ELR (cell line): ENCODE measurements around the gene ARL4D.
"Not testable (repeated sequence)": the region's sequence is repeated elsewhere in the genome, so short reads cannot be mapped to it uniquely, and the experiment has no call there.

Experiments used
- DNase-seq: peaks from one replicate; pipeline ENCODE4 v3.0.0-alpha.2; 2015; ENCODE audit warnings: low read depth

Gene ARL4D

GRCh38 chr17:43369986-43370385, 28.8 kb upstream of the ARL4D start:
- DNase-seq: no peak

GRCh38 chr17:43371227-43371821, 27.5 kb upstream of the ARL4D start:
- DNase-seq: no peak

- DNase-seq: no peak
Measured at GRCh38 chr17:43372273-43372911, 26.4 kb upstream of the ARL4D start.

- no peak for DNase-seq
Measured at GRCh38 chr17:43373356-43373755, 25.4 kb upstream of the ARL4D start.

GRCh38 chr17:43375915-43376314, 22.9 kb upstream of the ARL4D start:
- DNase-seq: not testable (repeated sequence)

GRCh38 chr17:43377056-43377810, 21.6 kb upstream of the ARL4D start:
- DNase-seq: no peak

- no peak for DNase-seq
Measured at GRCh38 chr17:43378766-43379165, 20.0 kb upstream of the ARL4D start.

GRCh38 chr17:43380307-43380706, 18.5 kb upstream of the ARL4D start:
- no peak for DNase-seq

- DNase-seq: no peak
Measured at GRCh38 chr17:43381204-43381603, 17.6 kb upstream of the ARL4D start.

- no peak for DNase-seq
Measured at GRCh38 chr17:43381621-43382020, 17.2 kb upstream of the ARL4D start.

GRCh38 chr17:43382776-43383175, 16.0 kb upstream of the ARL4D start:
- DNase-seq: no peak

GRCh38 chr17:43383372-43383771, 15.4 kb upstream of the ARL4D start:
- DNase-seq: no peak

GRCh38 chr17:43383826-43384475, 14.8 kb upstream of the ARL4D start:
- no peak for DNase-seq

- DNase-seq: no peak
Measured at GRCh38 chr17:43384476-43384862, 14.3 kb upstream of the ARL4D start.

- no peak for DNase-seq
Measured at GRCh38 chr17:43385046-43385831, 13.6 kb upstream of the ARL4D start.

GRCh38 chr17:43388359-43389045, 10.3 kb upstream of the ARL4D start:
- peak; percentile 95 for DNase-seq

- peak; percentile 89 for DNase-seq
Measured at GRCh38 chr17:43389046-43389947, 9.5 kb upstream of the ARL4D start.

- DNase-seq: no peak
Measured at GRCh38 chr17:43392397-43392796, 6.4 kb upstream of the ARL4D start.

GRCh38 chr17:43393944-43394482, 4.8 kb upstream of the ARL4D start:
- DNase-seq: peak; percentile 94

- not testable (repeated sequence) for DNase-seq
Measured at GRCh38 chr17:43394696-43395095, 4.1 kb upstream of the ARL4D start.
